ENCODE results near the gene TAB2. TPM values are rescaled to one million over a fixed set of nuclear protein-coding genes. Genes with fewer than 3 reads are reported as not detected.

Gene TAB2
- total RNA-seq, 1 experiment from 2014 or later, result 56.7 TPM

- BruUV-seq (replicated peaks), result no TSS peak
- Histone ChIP-seq H3K9me3 (ENCODE audit: control insufficient read depth in 1 of 2, insufficient read depth in 1 of 2, low read depth in 1 of 2, low read length in 2 of 2) (no peaks in the 10 kb centered on the region), H3K27ac (ENCODE audit: low read depth, low read length) (no peak overlapping the region), H3K4me3 (replicated peaks in 1 of 2; ENCODE audit: low read depth in 1 of 2, low read length in 2 of 2) (no peak overlapping the region), H3K9ac (ENCODE audit: low read length) (no peak overlapping the region), H3K4me2 (ENCODE audit: low read length) (peak overlapping the region; percentile 22), H3K36me3 (ENCODE audit: control insufficient read depth in 1 of 2, insufficient read depth in 2 of 2, low read length in 2 of 2) (no peaks in the 10 kb centered on the region), H3K4me1 (ENCODE audit: control insufficient read depth in 1 of 2, insufficient read depth in 2 of 2, low read length in 2 of 2) (peaks cover 48 to 67% of the 10 kb centered on the region in 2 experiments), H4K20me1 (ENCODE audit: insufficient read depth) (peaks cover 7% of the 10 kb centered on the region; the same call in 1 of the 2 replicates), H3K9me2 (ENCODE audit: insufficient read depth) (no peaks in the 10 kb centered on the region), H3K79me2 (ENCODE audit: insufficient read depth, low read length) (peaks cover 100% of the 10 kb centered on the region), H2AFZ (ENCODE audit: low read depth, low read length, poor library complexity, severe bottlenecking) (no peak overlapping the region), H3K27me3 (ENCODE audit: insufficient read depth, low read length) (no peaks in the 10 kb centered on the region)
- POLR2A ChIA-PET, result interaction anchor here (1.2 kb wide), 1 partner anchor 15 kb away, joined by 3 read pairs; the partner anchor contains the start of gene TAB2
- RAD21 ChIA-PET (ENCODE audit: low non-redundant PET in 1 of 2, low total read pairs in 2 of 2, uncharacterized antibody in 2 of 2, unreplicated experiment in 2 of 2), result no interaction called here
- intact Hi-C loops (cut with micrococcal nuclease), result loop anchor here (5.0 kb wide), 1 partner anchor 100 kb away; no protein-coding TSS in a partner anchor
- ATAC-seq (no peak), DNase-seq (ENCODE audit: low read depth, low spot score) (no peak)
- CTCF ChIA-PET, result interaction anchor here (1.0 kb wide), 1 partner anchor 99 kb away, joined by 3 read pairs; no protein-coding TSS in a partner anchor
- TF ChIP-seq POLR2A (IDR thresholded peaks at IDR 0.05; ENCODE audit: borderline replicate concordance, extremely low read depth, insufficient read depth, insufficient read length) (no peak), SIN3A (IDR thresholded peaks at IDR 0.05; ENCODE audit: low read depth) (no peak), SP1 (IDR thresholded peaks at IDR 0.05; ENCODE audit: low read depth) (no peak), CBX3 (IDR thresholded peaks at IDR 0.05; ENCODE audit: low read depth) (no peak), TCF7L2 (IDR thresholded peaks at IDR 0.05; ENCODE audit: borderline replicate concordance, extremely low read depth, insufficient read depth, insufficient read length) (no peak), MAX (IDR thresholded peaks at IDR 0.05) (no peak), CTCF (IDR thresholded peaks at IDR 0.05 in 2 of 3, conservative IDR thresholded peaks at IDR 0.05 in 1 of 3; ENCODE audit: borderline replicate concordance in 1 of 3, insufficient read depth in 1 of 3, low read depth in 2 of 3, low read length in 2 of 3) (no peak), EGR1 (IDR thresholded peaks at IDR 0.05; ENCODE audit: low read depth) (no peak), CEBPB (IDR thresholded peaks at IDR 0.05; ENCODE audit: low read depth) (no peak), JUND (IDR thresholded peaks at IDR 0.05) (no peak), RAD21 (IDR thresholded peaks at IDR 0.05; ENCODE audit: low read depth) (no peak)
Measured at GRCh38 chr6:149332602-149333265, 15.2 kb downstream of the TAB2 start.

All from HCT116 (cell line).